H9 (cell line): Measurements from ENCODE around the gene PARD6B. TPM values are rescaled to one million over a fixed set of nuclear protein-coding genes. Genes with fewer than 3 reads are reported as not detected.

Experiments used
- DNase-seq: peaks from one replicate; pipeline ENCODE4 v3.0.0-alpha.2; 2017
- H2AFZ ChIP-seq: one replicate; pipeline ENCODE4 v1.6.1; 2013; ENCODE audit warnings: mild to moderate bottlenecking, low read length, control low read depth, moderate library complexity
- H2AK5ac ChIP-seq: 2 replicates; pipeline ENCODE4 v1.6.1; 2013; ENCODE audit warnings: low read length, control low read depth, mixed read lengths; ENCODE audit not compliant: insufficient read length
- H2BK120ac ChIP-seq: one replicate; pipeline ENCODE4 v1.6.1; 2013; ENCODE audit warnings: low read depth, mild to moderate bottlenecking, low read length, control low read depth, inconsistent platforms; ENCODE audit not compliant: poor library complexity, severe bottlenecking
- H2BK12ac ChIP-seq: 2 replicates; pipeline ENCODE4 v1.6.1; 2013; ENCODE audit warnings: low read length, control low read depth, mixed read lengths, low read depth; ENCODE audit not compliant: insufficient read length
- H2BK15ac ChIP-seq: 2 replicates; pipeline ENCODE4 v1.6.1; 2013; ENCODE audit warnings: low read depth, low read length, control low read depth
- H2BK20ac ChIP-seq: one replicate; pipeline ENCODE4 v1.6.1; 2013; ENCODE audit warnings: low read depth, mild to moderate bottlenecking, low read length, control low read depth, inconsistent platforms; ENCODE audit not compliant: poor library complexity, severe bottlenecking
- H2BK5ac ChIP-seq: 2 replicates; pipeline ENCODE4 v1.6.1; 2013; ENCODE audit warnings: low read length, control low read depth, mixed read lengths; ENCODE audit not compliant: insufficient read length
- H3K14ac ChIP-seq: 2 replicates; pipeline ENCODE4 v1.6.1; 2013; ENCODE audit warnings: low read length, control low read depth; ENCODE audit not compliant: insufficient read depth
- H3K18ac ChIP-seq: 2 replicates; pipeline ENCODE4 v1.6.1; 2013; ENCODE audit warnings: low read depth, mild to moderate bottlenecking, mixed read lengths, low read length, control low read depth; ENCODE audit not compliant: insufficient read length
- H3K23ac ChIP-seq: 2 replicates; pipeline ENCODE4 v1.6.1; 2013; ENCODE audit warnings: low read length, control low read depth, mixed read lengths, low read depth; ENCODE audit not compliant: insufficient read length
- H3K23me2 ChIP-seq: 2 replicates; pipeline ENCODE4 v1.6.1; 2013; ENCODE audit warnings: low read depth, mild to moderate bottlenecking, mixed read lengths, low read length, control low read depth; ENCODE audit not compliant: insufficient read length, poor library complexity, severe bottlenecking
- H3K27ac ChIP-seq: 2 replicates; pipeline ENCODE4 v1.5.1; 2013; ENCODE audit warnings: low read length, control low read depth, mixed read lengths, low read depth; ENCODE audit not compliant: insufficient read length
- H3K27me3 ChIP-seq: 2 replicates; pipeline ENCODE4 v1.6.1; 2013; ENCODE audit warnings: low read length, control low read depth, inconsistent platforms; ENCODE audit not compliant: insufficient read depth
- H3K4ac ChIP-seq: 2 replicates; pipeline ENCODE4 v1.6.1; 2013; ENCODE audit warnings: low read depth, mild to moderate bottlenecking, control low read depth, inconsistent platforms, low read length, moderate library complexity
- H3K4me1 ChIP-seq: 2 replicates; pipeline ENCODE4 v1.6.1; 2013; ENCODE audit warnings: low read length, control low read depth, inconsistent platforms; ENCODE audit not compliant: insufficient read depth
- H3K4me2 ChIP-seq: 2 replicates; pipeline ENCODE4 v1.6.1; 2013; ENCODE audit warnings: low read length, control low read depth, mixed read lengths; ENCODE audit not compliant: insufficient read length, insufficient read depth
- H3K56ac ChIP-seq: 2 replicates; pipeline ENCODE4 v1.6.1; 2013; ENCODE audit warnings: low read depth, mild to moderate bottlenecking, mixed read lengths, low read length, control low read depth; ENCODE audit not compliant: insufficient read length
- H3K79me1 ChIP-seq: 2 replicates; pipeline ENCODE4 v1.6.1; 2013; ENCODE audit warnings: low read depth, mild to moderate bottlenecking, moderate library complexity, low read length, control low read depth, inconsistent platforms; ENCODE audit not compliant: insufficient read depth, poor library complexity, severe bottlenecking
- H3K79me2 ChIP-seq: 2 replicates; pipeline ENCODE4 v1.6.1; 2013; ENCODE audit warnings: low read length, control low read depth, inconsistent platforms; ENCODE audit not compliant: insufficient read depth
- H3K9ac ChIP-seq: 2 replicates; pipeline ENCODE4 v1.6.1; 2013; ENCODE audit warnings: low read length, control low read depth, mixed read lengths; ENCODE audit not compliant: insufficient read length; ENCODE audit errors: extremely low read depth
- H3K9me3 ChIP-seq: one replicate; pipeline ENCODE4 v1.6.1; 2013; ENCODE audit warnings: low read depth, low read length, inconsistent platforms; ENCODE audit not compliant: control insufficient read depth
- H3T11ph ChIP-seq: one replicate; pipeline ENCODE4 v1.6.1; 2013; ENCODE audit warnings: mild to moderate bottlenecking, low read length, control low read depth, inconsistent platforms
- H4K20me1 ChIP-seq: one replicate; pipeline ENCODE4 v1.6.1; 2013; ENCODE audit not compliant: control insufficient read depth, insufficient read length, insufficient read depth
- H4K5ac ChIP-seq: 2 replicates; pipeline ENCODE4 v1.6.1; 2013; ENCODE audit warnings: low read depth, mild to moderate bottlenecking, mixed read lengths, low read length, control low read depth; ENCODE audit not compliant: insufficient read length
- H4K8ac ChIP-seq: replicated peaks from 2 replicates; pipeline ENCODE4 v1.6.1; 2013; ENCODE audit warnings: low read length, control low read depth, mixed read lengths, low read depth; ENCODE audit not compliant: insufficient read length
- H4K91ac ChIP-seq: 2 replicates; pipeline ENCODE4 v1.6.1; 2013; ENCODE audit warnings: low read depth, mild to moderate bottlenecking, moderate library complexity, mixed read lengths, low read length, control low read depth; ENCODE audit not compliant: insufficient read length
- H3K27ac Mint-ChIP-seq, 3 experiments: 2 replicates in 2 of 3; 3 replicates in 1 of 3; pipeline ENCODE4 v1.8.0; 2020 to 2021; ENCODE audit warnings: mixed read lengths in 3 of 3, mild to moderate bottlenecking in 1 of 3, moderate library complexity in 1 of 3
- H3K27me3 Mint-ChIP-seq: 2 replicates; pipeline ENCODE4 v1.8.0; 2021; ENCODE audit warnings: low read depth, mild to moderate bottlenecking, moderate library complexity, mixed read lengths
- H3K36me3 Mint-ChIP-seq, 3 experiments: 2 replicates in 2 of 3; 3 replicates in 1 of 3; pipeline ENCODE4 v1.8.0; 2020 to 2021; ENCODE audit warnings: low read depth in 3 of 3, mixed read lengths in 3 of 3; ENCODE audit not compliant: insufficient read depth in 1 of 3
- H3K4me1 Mint-ChIP-seq, 2 experiments: 2 replicates each; pipeline ENCODE4 v1.8.0; 2020; ENCODE audit warnings: mixed read lengths in 2 of 2
- H3K4me3 Mint-ChIP-seq, 2 experiments: 2 replicates in 1 of 2; 3 replicates in 1 of 2; pipeline ENCODE4 v1.8.0; 2020 to 2021; ENCODE audit warnings: mild to moderate bottlenecking in 2 of 2, mixed read lengths in 2 of 2, moderate library complexity in 1 of 2
- H3K9me3 Mint-ChIP-seq, 2 experiments: 2 replicates in 1 of 2; 3 replicates in 1 of 2; pipeline ENCODE4 v1.8.0; 2020; ENCODE audit warnings: mild to moderate bottlenecking in 2 of 2, mixed read lengths in 2 of 2, moderate library complexity in 1 of 2
- CTCF ChIP-seq: fragments of 200-600 bp; sonication (generic); conservative IDR thresholded peaks from 3 replicates; pipeline ENCODE4 v1.8.0; 2021; ENCODE audit warnings: antibody characterized with exemption, mild to moderate bottlenecking
- WGBS: extraction: QIAGEN DNeasy Blood & Tissue Kit; methylation state at CpG from one replicate; pipeline ENCODE4 v1.1.7; 2013; ENCODE audit warnings: missing lambda C conversion rate, low lambda C conversion rate, mixed read lengths; ENCODE audit not compliant: insufficient read length; ENCODE audit errors: extremely low coverage; 5-methylcytosine and 5-hydroxymethylcytosine counted together
- total RNA-seq: library from RNA; stranded (reverse); gene quantifications from 2 replicates; pipeline ENCODE4 v1.2.1, GENCODE V29; 2021

PARD6B gene
- total RNA-seq, 1 experiment from 2014 or later = 27.4 TPM

- Histone ChIP-seq H4K5ac (no peak overlapping the region), H3K23me2 (no peaks in the 10 kb centered on the region), H3K23ac (no peak overlapping the region), H3K27me3 (no peaks in the 10 kb centered on the region), H2BK20ac (no peak overlapping the region), H2AK5ac (no peak overlapping the region), H3K9ac (no peak overlapping the region), H2AFZ (no peak overlapping the region), H2BK15ac (no peak overlapping the region), H3K79me2 (peaks cover 3% of the 10 kb centered on the region; the same call in 1 of the 2 replicates), H2BK12ac (no peak overlapping the region), H3T11ph (no peak overlapping the region), H3K4me2 (no peak overlapping the region), H3K18ac (no peak overlapping the region), H3K9me3 (no peaks in the 10 kb centered on the region), H4K20me1 (no peaks in the 10 kb centered on the region), H3K14ac (no peak overlapping the region), H3K56ac (no peak overlapping the region), H3K27ac (no peak overlapping the region), H4K91ac (no peak overlapping the region), H3K4ac (no peak overlapping the region), H3K4me1 (no peaks in the 10 kb centered on the region), H2BK5ac (no peak overlapping the region), H4K8ac (no peak overlapping the region), H3K79me1 (no peaks in the 10 kb centered on the region), H2BK120ac (no peak overlapping the region)
- peak overlapping the region in 1 of 3 experiments; percentile 45; a peak in 2 of 7 replicates for H3K27ac Mint-ChIP-seq
- no peaks in the 10 kb centered on the region for H3K27me3 Mint-ChIP-seq
- no peak for DNase-seq
- no CpG with 5 or more reads among the region's 11 CpGs for WGBS
- peaks cover 0 to 4% of the 10 kb centered on the region in 2 experiments; a peak in 1 of 5 replicates for H3K9me3 Mint-ChIP-seq
- no peak overlapping the region; a peak in 1 of 5 replicates for H3K4me3 Mint-ChIP-seq
- H3K36me3 Mint-ChIP-seq = no peaks in the 10 kb centered on the region; a peak in 2 of 7 replicates
- H3K4me1 Mint-ChIP-seq = peaks cover 24 to 33% of the 10 kb centered on the region in 2 experiments
- TF ChIP-seq CTCF = no peak
These were observed 73.3 kb downstream of the PARD6B start for GRCh38 chr20:50804437-50805348.
